ENCODE results near the gene NDUFB2.

The NDUFB2 gene

DNA sequence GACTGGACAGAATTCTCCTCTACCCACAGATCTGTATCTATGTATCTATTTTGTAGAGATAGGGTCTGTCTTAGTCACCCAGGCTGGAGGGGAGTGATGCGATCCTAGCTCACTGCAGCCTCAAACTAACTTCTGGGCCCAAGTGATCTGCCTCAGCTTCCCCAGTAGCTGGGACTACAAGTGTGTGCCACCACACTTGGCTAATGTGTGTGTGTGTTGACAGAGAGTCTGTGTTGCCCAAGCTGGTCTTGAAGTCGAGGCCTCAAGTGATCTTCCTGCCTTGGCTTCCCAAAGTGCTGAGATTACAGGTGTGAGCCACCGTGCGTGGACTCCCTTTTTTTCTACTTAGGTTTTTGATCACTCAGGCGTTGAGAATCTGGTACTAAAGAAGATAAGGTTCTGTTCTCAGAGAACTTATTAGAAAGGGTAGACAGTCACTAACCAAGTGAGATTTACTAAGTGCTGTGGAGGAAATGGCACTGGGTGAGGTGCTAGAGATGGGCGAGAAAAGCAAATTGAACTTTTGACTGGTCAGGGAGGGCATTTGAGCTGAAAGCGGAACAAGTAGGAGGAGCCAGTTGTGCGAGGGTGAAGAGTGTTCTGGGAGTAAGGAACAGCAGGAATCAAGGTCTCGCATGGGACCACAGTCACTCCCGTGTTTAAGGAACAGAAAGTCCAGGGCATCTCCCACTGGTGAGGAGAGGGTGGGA lies 18.0 kb downstream of the NDUFB2 start:
- Histone ChIP-seq H3K9ac (no peak overlapping the region), H3K4me2 (ENCODE audit: low read length) (no peak overlapping the region), H3K79me2 (no peaks in the 10 kb centered on the region), H3K27ac (no peak overlapping the region), H3K4me1 (no peaks in the 10 kb centered on the region), H2AFZ (no peak overlapping the region), H3K36me3 (ENCODE audit: control insufficient read depth, insufficient read depth, low read length) (no peaks in the 10 kb centered on the region), H3K27me3 (ENCODE audit: control insufficient read depth, insufficient read depth, low read length) (no peaks in the 10 kb centered on the region), H3K4me3 (ENCODE audit: low read depth, low read length) (no peak overlapping the region), H3K9me3 (ENCODE audit: control insufficient read depth, low read length) (no peaks in the 10 kb centered on the region)
- TF ChIP-seq, protein P1, sequence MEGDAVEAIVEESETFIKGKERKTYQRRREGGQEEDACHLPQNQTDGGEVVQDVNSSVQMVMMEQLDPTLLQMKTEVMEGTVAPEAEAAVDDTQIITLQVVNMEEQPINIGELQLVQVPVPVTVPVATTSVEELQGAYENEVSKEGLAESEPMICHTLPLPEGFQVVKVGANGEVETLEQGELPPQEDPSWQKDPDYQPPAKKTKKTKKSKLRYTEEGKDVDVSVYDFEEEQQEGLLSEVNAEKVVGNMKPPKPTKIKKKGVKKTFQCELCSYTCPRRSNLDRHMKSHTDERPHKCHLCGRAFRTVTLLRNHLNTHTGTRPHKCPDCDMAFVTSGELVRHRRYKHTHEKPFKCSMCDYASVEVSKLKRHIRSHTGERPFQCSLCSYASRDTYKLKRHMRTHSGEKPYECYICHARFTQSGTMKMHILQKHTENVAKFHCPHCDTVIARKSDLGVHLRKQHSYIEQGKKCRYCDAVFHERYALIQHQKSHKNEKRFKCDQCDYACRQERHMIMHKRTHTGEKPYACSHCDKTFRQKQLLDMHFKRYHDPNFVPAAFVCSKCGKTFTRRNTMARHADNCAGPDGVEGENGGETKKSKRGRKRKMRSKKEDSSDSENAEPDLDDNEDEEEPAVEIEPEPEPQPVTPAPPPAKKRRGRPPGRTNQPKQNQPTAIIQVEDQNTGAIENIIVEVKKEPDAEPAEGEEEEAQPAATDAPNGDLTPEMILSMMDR (IDR thresholded peaks at IDR 0.05), result no peak

DNA sequence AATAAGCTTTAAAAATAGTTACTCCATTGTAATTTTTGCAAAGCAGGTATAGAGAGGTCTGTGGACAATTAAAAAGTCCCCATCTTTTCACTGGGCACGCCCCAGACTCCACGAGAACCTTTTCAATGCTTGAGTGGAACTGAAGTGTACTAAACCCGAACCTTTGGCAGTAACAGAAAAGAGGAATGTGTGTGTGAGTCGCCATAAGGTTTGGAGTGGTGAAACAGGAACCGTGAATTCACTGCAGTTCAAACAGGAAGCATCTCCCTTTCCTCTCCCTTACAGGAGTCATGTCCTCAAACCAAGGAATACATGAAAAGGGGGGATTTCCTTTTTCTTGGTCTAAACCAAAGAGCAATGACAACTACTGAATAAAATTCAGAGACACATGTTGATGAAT lies 23.2 kb downstream of the NDUFB2 start:
- no peaks in the 10 kb centered on the region for H3K79me2 ChIP-seq
- H3K27ac ChIP-seq, result no peak overlapping the region
- no peak overlapping the region for H3K9ac ChIP-seq
- no peaks in the 10 kb centered on the region for H3K4me1 ChIP-seq
- TF ChIP-seq, protein P1 (IDR thresholded peaks at IDR 0.05), result no peak
- H3K4me2 ChIP-seq (ENCODE audit: low read length), result no peak overlapping the region
- H2AFZ ChIP-seq, result no peak overlapping the region
- no peaks in the 10 kb centered on the region for H3K27me3 ChIP-seq (ENCODE audit: control insufficient read depth, insufficient read depth, low read length)
- no peaks in the 10 kb centered on the region for H3K9me3 ChIP-seq (ENCODE audit: control insufficient read depth, low read length)
- H3K4me3 ChIP-seq (ENCODE audit: low read depth, low read length), result no peak overlapping the region
- H3K36me3 ChIP-seq (ENCODE audit: control insufficient read depth, insufficient read depth, low read length), result no peaks in the 10 kb centered on the region

DNA sequence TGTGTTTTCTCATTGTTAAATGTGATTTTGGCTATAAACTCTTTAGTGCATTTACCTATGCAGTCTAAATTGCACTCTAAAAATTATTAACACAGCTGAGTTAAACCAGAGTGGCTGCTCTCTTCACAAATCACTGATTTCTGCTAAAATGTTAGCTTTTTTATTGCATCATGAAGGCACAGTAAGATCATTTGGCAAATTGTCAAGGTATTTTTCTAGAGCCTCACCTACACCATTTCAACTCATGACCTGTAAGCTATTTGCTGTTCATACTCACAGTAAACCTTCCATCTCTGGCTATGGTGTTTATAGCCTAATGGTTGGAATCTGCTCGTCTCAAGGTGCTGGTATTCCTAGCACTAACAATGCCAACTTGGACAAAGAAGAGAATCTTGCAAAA lies 25.7 kb downstream of the NDUFB2 start:
- Histone ChIP-seq H3K4me3 (ENCODE audit: low read depth, low read length) (no peak overlapping the region), H3K27me3 (ENCODE audit: control insufficient read depth, insufficient read depth, low read length) (no peaks in the 10 kb centered on the region), H2AFZ (no peak overlapping the region), H3K4me1 (no peaks in the 10 kb centered on the region), H3K4me2 (ENCODE audit: low read length) (no peak overlapping the region), H3K9me3 (ENCODE audit: control insufficient read depth, low read length) (no peaks in the 10 kb centered on the region), H3K27ac (no peak overlapping the region), H3K36me3 (ENCODE audit: control insufficient read depth, insufficient read depth, low read length) (no peaks in the 10 kb centered on the region), H3K79me2 (no peaks in the 10 kb centered on the region), H3K9ac (no peak overlapping the region)
- TF ChIP-seq, protein P1 (IDR thresholded peaks at IDR 0.05), result no peak

DNA sequence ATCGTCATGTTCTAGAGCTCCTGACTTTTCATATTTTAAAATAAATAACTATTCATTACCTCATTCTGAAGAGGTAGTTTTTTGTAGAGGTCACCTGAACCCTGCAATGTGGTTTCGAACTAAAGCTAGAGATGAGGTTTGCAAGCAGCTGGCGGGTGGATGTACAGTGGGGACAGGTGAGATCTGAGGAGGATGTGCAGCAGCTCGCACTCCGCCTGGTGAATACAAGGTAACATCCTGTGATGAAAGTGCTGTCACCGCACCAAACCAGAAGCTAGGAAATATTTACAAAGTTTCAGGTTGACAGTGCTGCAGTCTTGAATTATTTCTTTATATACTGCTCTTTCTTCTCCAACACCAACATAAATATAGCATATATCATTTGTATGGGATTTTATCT lies 26.5 kb downstream of the NDUFB2 start:
- TF ChIP-seq, protein P1 (IDR thresholded peaks at IDR 0.05), result no peak
- Histone ChIP-seq H3K9me3 (ENCODE audit: control insufficient read depth, low read length) (no peaks in the 10 kb centered on the region), H3K4me1 (no peaks in the 10 kb centered on the region), H3K27me3 (ENCODE audit: control insufficient read depth, insufficient read depth, low read length) (no peaks in the 10 kb centered on the region), H3K36me3 (ENCODE audit: control insufficient read depth, insufficient read depth, low read length) (no peaks in the 10 kb centered on the region), H3K4me3 (ENCODE audit: low read depth, low read length) (no peak overlapping the region), H2AFZ (no peak overlapping the region), H3K9ac (no peak overlapping the region), H3K27ac (no peak overlapping the region), H3K4me2 (ENCODE audit: low read length) (no peak overlapping the region), H3K79me2 (no peaks in the 10 kb centered on the region)

DNA sequence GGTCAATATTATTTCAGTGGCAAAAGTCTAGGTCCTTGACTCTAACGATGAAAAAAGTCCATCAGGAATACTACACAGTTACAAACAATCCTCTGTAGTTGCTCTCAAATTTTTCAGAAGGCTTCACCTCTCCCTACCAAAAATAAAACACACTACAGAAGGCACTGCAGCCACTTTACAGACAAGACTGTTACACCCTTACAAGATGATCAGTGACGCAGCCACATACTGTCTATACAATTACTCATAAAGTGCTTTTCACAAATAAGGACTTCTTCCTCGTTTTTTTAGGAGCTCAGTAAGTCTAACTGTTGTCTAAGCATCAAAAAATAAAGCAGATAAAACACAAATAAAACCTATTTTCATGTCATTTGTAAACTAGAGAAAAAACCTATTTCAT lies 27.1 kb downstream of the NDUFB2 start:
- no peaks in the 10 kb centered on the region for H3K9me3 ChIP-seq (ENCODE audit: control insufficient read depth, low read length)
- no peak overlapping the region for H3K4me3 ChIP-seq (ENCODE audit: low read depth, low read length)
- no peaks in the 10 kb centered on the region for H3K27me3 ChIP-seq (ENCODE audit: control insufficient read depth, insufficient read depth, low read length)
- H3K27ac ChIP-seq, result no peak overlapping the region
- no peaks in the 10 kb centered on the region for H3K4me1 ChIP-seq
- TF ChIP-seq, protein P1 (IDR thresholded peaks at IDR 0.05), result no peak
- no peak overlapping the region for H3K9ac ChIP-seq
- no peaks in the 10 kb centered on the region for H3K36me3 ChIP-seq (ENCODE audit: control insufficient read depth, insufficient read depth, low read length)
- no peak overlapping the region for H3K4me2 ChIP-seq (ENCODE audit: low read length)
- H2AFZ ChIP-seq, result no peak overlapping the region
- no peaks in the 10 kb centered on the region for H3K79me2 ChIP-seq

All from parathyroid adenoma (tissue), 2 donors.